HG03442 (cell line): Measurements from ENCODE around the gene CARD9.
A peak's percentile ranks its signal among the peaks of the same experiment; 100 is the strongest.
"Not testable (repeated sequence)": the region's sequence is repeated elsewhere in the genome, so short reads cannot be mapped to it uniquely, and the experiment has no call there.

Experiments used
- ATAC-seq: cut with Tn5 transposase; IDR thresholded peaks from one replicate; pipeline ENCODE4 v1.9.1; 2021; ENCODE audit warnings: mild to moderate bottlenecking, moderate library complexity; ENCODE audit not compliant: unreplicated experiment

CARD9 gene, protein sequence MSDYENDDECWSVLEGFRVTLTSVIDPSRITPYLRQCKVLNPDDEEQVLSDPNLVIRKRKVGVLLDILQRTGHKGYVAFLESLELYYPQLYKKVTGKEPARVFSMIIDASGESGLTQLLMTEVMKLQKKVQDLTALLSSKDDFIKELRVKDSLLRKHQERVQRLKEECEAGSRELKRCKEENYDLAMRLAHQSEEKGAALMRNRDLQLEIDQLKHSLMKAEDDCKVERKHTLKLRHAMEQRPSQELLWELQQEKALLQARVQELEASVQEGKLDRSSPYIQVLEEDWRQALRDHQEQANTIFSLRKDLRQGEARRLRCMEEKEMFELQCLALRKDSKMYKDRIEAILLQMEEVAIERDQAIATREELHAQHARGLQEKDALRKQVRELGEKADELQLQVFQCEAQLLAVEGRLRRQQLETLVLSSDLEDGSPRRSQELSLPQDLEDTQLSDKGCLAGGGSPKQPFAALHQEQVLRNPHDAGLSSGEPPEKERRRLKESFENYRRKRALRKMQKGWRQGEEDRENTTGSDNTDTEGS

DNA sequence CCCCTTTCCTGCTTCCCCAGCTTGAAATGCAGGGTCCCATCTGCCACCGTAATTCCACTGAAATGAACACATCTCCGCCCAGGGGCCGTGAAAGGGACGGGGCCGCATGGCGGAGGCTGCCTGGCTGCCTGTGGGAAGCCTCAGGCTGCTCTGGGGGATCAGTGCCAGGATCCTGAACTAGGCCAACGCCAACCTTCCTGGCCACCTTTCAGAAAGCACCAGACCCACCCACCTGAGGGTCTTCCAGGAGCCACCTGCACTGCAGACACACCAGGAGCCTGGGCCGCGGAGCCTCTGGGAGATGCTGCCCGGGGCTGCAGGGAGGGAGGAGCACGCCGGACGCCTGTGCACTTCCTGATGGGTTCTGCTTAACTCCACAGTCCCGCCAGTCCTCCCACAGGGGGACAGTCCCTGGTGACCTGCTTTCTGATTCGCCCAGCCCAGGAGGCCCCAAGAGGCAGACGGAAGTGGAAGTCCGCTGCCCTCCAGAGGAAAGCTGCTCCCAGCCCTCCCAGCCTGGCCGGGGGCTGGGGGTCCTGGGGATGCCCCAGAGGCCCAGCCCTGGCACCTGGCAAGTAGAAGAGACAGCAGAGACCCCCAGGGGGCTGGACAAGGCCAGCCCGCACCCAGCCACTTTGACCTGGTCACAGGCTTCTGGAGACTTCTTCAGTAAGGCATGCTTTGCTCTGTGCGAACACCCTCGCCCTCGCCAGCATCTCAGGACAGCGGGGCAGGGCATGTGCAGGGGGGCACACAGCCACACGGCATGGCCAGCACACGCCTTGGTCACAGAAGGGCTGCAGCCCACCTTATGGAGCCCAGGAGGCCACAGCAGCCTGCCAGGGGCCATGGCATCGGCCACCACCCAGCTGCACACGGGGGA, at the start of gene CARD9:
Gene CARD9, minus strand, starts transcription at position 370 of the 883 bp plus-strand sequence. CDS start 1,591 bp downstream, outside the sequence.
- no peak for ATAC-seq

- ATAC-seq, result no peak
These were observed 49.4 kb upstream of the CARD9 start for GRCh38 chr9:136422876-136423275.

DNA sequence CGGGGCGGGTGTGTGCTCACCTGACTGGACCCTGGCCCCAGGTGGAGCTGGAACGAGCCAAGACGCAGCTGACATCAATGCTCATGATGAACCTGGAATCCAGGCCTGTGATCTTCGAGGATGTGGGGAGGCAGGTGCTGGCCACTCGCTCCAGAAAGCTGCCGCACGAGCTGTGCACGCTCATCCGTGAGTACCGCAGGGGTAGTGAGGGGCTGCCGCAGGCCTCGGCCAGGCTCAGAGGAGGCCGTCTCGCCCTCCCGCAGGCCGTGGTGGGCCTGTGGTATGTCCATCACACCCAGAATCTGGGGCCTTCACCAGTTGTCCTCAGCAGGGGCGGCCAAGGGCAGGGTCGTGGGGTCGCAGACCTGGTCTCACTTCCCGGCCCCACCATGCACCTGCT, 48.3 kb upstream of the CARD9 start:
- ATAC-seq, result no peak

- ATAC-seq, result no peak
These were observed 45.6 kb upstream of the CARD9 start for GRCh38 chr9:136419092-136419420.

GRCh38 chr9:136418182-136419091, 45.0 kb upstream of the CARD9 start:
- ATAC-seq, result no peak

DNA sequence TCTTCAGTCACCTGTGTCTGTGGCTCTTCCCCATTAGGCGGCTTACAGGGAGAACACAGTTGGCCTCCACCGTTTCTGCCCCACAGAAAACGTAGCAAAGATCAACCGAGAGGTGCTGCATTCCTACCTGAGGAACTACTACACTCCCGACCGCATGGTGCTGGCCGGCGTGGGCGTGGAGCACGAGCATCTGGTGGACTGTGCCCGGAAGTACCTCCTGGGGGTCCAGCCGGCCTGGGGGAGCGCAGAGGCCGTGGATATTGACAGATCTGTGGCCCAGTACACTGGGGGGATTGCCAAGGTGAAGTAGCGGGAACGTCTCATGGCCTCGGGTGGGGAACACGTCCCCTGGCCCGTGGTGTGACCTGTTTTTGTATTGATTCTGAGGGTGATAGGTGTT, 43.4 kb upstream of the CARD9 start:
- ATAC-seq, result no peak

- no peak for ATAC-seq
These were observed 43.0 kb upstream of the CARD9 start for GRCh38 chr9:136416427-136416826.

DNA sequence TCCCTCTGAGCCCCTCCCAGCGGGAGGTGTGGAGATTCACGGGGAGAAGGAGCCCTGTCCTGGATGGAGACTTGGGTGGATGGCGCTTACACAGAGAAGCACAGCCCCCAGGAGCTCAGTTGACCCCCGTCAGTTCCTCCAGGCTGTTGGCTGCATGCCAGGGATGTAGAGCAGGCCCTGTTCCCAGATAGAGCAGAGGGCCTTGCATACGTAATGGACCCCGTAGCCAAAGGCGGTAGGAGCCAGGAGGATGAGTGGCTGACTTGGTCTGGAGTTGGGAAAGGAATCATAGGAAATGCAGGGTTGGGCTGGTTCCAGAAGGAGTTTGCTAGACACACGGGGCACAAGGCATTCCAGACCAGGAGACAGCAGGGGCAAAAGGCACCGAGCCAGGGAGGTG, 39.5 kb upstream of the CARD9 start:
- no peak for ATAC-seq

DNA sequence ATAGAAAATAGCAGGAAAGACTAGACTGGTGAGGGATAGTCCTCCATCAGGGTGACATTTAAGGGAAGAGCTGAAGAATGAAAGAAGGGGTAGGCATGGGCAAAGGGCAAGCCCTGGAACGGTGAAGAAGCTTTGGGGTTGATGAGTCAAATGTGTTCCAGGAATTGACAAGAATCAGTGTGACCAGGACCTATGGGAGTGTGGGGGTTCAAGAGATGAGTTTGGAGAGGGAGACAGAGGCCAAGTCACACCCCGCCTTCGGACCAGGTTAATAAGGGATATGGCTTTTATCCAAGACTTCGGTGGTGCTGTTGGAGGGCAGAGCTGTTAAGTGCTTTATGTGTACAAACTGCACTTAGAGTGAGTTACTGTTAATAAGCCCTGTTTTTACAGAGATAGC, 37.9 kb upstream of the CARD9 start:
- ATAC-seq, result no peak

DNA sequence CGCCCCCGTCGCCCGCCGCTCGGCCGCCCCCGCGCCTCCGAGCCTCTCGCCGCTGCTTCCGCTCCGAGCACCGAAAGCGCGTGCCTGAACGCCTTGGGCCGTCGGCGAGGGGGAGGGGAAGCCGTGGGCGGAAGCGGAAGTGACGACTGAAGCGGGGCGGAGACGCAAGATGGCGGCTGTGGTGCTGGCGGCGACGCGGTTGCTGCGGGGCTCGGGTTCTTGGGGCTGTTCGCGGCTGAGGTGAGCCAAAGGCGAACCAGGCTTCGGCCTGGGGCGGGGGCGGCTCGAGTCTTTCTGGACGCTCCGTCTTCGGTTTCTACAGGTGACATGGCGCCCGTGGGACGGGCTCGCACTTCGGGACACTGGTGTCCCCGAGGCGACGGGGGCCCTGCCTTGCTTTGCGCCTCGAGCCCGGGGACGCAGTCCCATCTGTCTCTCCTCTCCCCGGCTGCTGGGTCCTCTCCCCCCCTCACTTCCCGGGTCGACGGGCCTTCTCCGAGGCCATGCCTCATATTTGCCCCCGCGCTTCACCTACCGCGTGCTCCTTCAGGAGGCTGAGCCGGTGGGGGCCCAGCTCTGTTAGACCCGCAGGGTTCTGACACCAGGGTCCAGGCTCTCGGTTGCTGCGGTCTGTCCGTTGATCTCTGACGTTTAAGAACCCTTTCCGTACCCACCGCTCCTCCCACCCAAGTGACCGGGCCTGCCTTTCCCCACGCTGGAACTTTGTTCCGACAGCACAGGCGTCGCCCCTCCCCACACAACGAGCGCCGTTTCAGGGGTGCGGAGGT, 37.2 kb upstream of the CARD9 start, which contains the start of the genes ENTR1 and PMPCA:
Gene ENTR1, minus strand, starts transcription at position 115 of the 788 bp plus-strand sequence. CDS start 217 bp downstream, outside the sequence.
Gene PMPCA, plus strand, starts transcription at position 159 of the 788 bp plus-strand sequence. Its CDS starts 11 bp downstream, at position 170.
- peak; percentile 83 for ATAC-seq

DNA sequence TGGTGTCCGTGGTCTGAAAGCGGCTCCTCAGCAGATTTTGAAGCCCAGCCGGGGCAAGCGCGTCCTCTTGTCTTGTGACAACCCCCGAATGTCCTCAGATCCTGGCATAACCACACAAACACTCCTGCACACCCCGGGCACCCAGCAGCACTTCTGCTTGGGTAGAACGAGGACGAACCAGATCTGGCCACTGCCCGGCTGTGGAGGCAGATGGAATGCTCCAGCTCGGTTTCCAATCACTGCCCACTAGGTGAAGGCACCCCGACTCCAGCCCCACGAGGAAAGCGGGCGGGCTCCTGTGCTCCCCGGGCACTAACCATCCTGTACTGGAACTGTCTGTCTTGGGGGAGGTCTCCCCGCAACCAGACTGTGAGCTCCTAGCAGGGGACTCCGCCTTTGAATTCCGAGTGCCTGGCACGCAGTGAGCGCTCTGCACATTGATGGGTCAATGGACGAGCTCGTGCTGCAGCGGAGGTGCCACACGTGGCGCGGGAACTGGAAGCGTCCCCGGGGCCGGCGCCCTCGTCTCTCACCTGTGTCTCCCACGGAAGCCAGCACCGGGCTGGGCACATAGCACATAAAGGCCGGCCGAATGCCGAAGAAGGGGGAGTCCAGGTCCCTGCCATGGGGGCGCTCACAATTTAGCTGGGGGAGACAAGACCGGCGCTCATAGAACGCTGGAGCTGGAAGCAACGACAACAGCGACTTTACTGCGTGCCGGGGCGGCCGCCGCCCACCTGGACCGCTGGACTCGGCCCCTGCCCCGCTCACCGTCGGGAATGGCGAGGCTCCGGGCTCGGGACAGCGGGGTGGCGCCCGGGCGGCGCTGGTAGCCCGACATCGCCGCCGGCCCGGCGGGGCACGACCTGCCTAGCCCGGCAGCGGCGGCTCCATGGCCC, 36.3 kb upstream of the CARD9 start:
- ATAC-seq, result peak; percentile 15

- no peak for ATAC-seq
These were observed 34.4 kb upstream of the CARD9 start for GRCh38 chr9:136407911-136408310.

- ATAC-seq, result not testable (repeated sequence)
These were observed 33.6 kb upstream of the CARD9 start for GRCh38 chr9:136407061-136407460.

- ATAC-seq, result not testable (repeated sequence)
These were observed 32.4 kb upstream of the CARD9 start for GRCh38 chr9:136405904-136406303.

DNA sequence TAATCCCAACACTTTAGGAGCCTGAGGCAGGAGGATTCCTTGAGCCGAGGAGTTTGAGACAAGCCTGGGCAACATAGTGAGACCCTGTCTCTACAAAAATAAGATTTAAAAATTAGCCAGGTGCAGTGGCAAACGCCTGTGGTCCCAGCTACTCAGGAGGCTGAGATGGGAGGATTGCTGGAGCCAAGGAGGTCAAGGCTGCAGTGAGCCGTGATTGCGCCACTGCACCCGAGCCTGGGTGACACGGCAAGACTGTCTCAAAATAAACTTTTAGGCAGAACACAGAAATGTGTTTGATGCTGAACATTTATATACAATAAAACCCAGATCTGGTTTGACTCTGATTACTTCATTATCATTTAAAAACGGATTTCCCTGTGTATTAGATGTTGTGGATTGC, 32.0 kb upstream of the CARD9 start:
- ATAC-seq, result no peak

GRCh38 chr9:136404801-136405136, 31.3 kb upstream of the CARD9 start:
- no peak for ATAC-seq

GRCh38 chr9:136403915-136404800, 30.7 kb upstream of the CARD9 start:
- no peak for ATAC-seq

GRCh38 chr9:136403538-136403914, 30.1 kb upstream of the CARD9 start:
- no peak for ATAC-seq
